WTC11 (cell line): ENCODE results near the gene MYLK3.

Experiments
- ATF2 ChIP-seq: sonication (generic); formaldehyde crosslinking; IDR thresholded peaks from 2 replicates; pipeline ENCODE4 v1.8.1; 2022; ENCODE audit warnings: low read depth, missing genetic modification reagents, borderline replicate concordance
- CTCF ChIP-seq: fragments of 200-600 bp; IDR thresholded peaks from 2 replicates; pipeline ENCODE4 v1.8.0; 2022; ENCODE audit warnings: antibody characterized with exemption
- ELF4 ChIP-seq: sonication (generic); formaldehyde crosslinking; IDR thresholded peaks from 2 replicates; pipeline ENCODE4 v1.8.1; 2022; ENCODE audit warnings: low read depth, mild to moderate bottlenecking, moderate library complexity, missing genetic modification reagents
- FOXK1 ChIP-seq: sonication (generic); formaldehyde crosslinking; IDR thresholded peaks from 2 replicates; pipeline ENCODE4 v1.8.0; 2022; ENCODE audit warnings: mild to moderate bottlenecking, moderate library complexity, missing genetic modification reagents
- MAX ChIP-seq: sonication (generic); formaldehyde crosslinking; IDR thresholded peaks from 2 replicates; pipeline ENCODE4 v1.8.0; 2022; ENCODE audit warnings: mild to moderate bottlenecking, missing genetic modification reagents
- TP53 ChIP-seq: sonication (generic); formaldehyde crosslinking; IDR thresholded peaks from 2 replicates; pipeline ENCODE4 v1.8.1; 2023; ENCODE audit warnings: mild to moderate bottlenecking, missing genetic modification reagents

- TF ChIP-seq MAX (CRISPR knock-in tag) (no peak), CTCF (no peak), TP53 (CRISPR knock-in tag) (no peak), FOXK1 (CRISPR knock-in tag) (no peak), ATF2 (CRISPR knock-in tag) (no peak), ELF4 (CRISPR knock-in tag) (no peak)
Observed at GRCh38 chr16:46772463-46772862, 24.3 kb upstream of the MYLK3 start.
